Activated B cell treated with CpG ODN at 0.5 μM for 24 hours (primary cell): ENCODE data around the gene COL25A1. TPM values are rescaled to one million over a fixed set of nuclear protein-coding genes. Genes with fewer than 3 reads are reported as not detected.

ENCODE experiments used
- ATAC-seq: fragments of 200-7000 bp; cut with Tn5 transposase; one replicate; pipeline ENCODE4 v1.10.0; 2021; ENCODE audit warnings: low read depth, mild to moderate bottlenecking, moderate library complexity
- CTCF ChIA-PET: fragments of 350-600 bp; sonication (Branson Sonifier 250); formaldehyde crosslinking; loops from one replicate; lab custom pipeline; 2021; ENCODE audit warnings: antibody characterized with exemption; lab: Charles Lee
- POLR2A ChIA-PET: fragments of 350-600 bp; sonication (Branson Sonifier 250); formaldehyde crosslinking; loops from one replicate; lab custom pipeline; 2021; ENCODE audit warnings: antibody characterized with exemption; lab: Charles Lee
- DNase-seq: peaks from one replicate; pipeline ENCODE4 v3.0.0; 2022
- H3K27ac Mint-ChIP-seq: one replicate; pipeline ENCODE4 v1.8.0; 2020; ENCODE audit warnings: mixed read lengths
- H3K27me3 Mint-ChIP-seq: one replicate; pipeline ENCODE4 v1.8.0; 2021; ENCODE audit warnings: mixed read lengths
- H3K36me3 Mint-ChIP-seq: one replicate; pipeline ENCODE4 v1.8.0; 2021; ENCODE audit warnings: low read depth, mixed read lengths
- H3K4me1 Mint-ChIP-seq: one replicate; pipeline ENCODE4 v1.8.0; 2021; ENCODE audit warnings: mixed read lengths
- H3K4me3 Mint-ChIP-seq: one replicate; pipeline ENCODE4 v1.8.0; 2020; ENCODE audit warnings: mild to moderate bottlenecking, mixed read lengths
- H3K9me3 Mint-ChIP-seq: one replicate; pipeline ENCODE4 v1.8.0; 2020; ENCODE audit warnings: mixed read lengths
- intact Hi-C: fragments of 100-400 bp; cut with micrococcal nuclease; formaldehyde crosslinking; loops from one replicate; pipeline ENCODE4 v1.15.1; 2024
- total RNA-seq: library from RNA; stranded (reverse); gene quantifications from 2 replicates; pipeline ENCODE4 v1.2.3, GENCODE V29; 2022
- TF ChIP-seq, protein P1 (sequence below): fragments of 200-600 bp; IDR thresholded peaks from one replicate; pipeline ENCODE4 v1.8.0; 2022; ENCODE audit warnings: antibody characterized with exemption, mild to moderate bottlenecking

Gene COL25A1
- total RNA-seq, 1 donor from 2014 or later = not detected

DNA sequence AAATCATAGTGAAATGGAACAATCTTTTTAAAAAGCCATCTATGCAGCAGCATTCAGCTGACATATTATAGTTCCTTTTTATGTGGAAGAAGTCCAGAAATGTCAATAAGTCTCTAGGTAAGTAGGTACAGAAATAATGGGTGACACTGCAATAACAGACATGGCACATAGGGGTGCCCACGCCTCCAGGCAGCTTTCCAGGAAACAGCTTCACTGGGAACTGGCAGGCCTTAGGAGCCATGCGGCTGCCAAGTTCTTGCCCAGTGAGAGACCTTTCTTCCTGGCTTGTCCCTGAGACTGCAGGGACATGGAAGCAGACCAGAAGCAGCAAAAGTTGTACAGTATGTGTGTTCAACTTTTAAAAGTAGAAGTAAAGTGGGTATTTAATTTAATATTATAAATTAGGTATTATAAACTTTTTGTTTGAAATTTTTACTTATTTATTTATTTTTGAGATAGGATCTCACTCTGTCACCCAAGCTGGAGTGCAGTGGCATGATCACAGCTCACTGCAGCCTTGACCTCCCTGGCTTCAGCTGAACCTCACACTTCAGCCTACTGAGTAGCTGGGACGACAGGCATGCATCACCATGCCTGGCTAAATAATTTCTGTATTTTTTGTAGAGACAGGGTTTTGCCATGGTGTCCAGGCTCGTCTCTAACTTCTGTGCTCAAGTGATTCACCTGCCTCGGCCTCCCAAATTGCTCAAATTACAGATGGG, 527.5 kb downstream of the COL25A1 start:
- H3K27ac Mint-ChIP-seq = no peak overlapping the region
- ChIA-PET CTCF (no interaction called here), POLR2A (no interaction called here)
- DNase-seq (no peak), ATAC-seq (no peak)
- TF ChIP-seq, protein P1, sequence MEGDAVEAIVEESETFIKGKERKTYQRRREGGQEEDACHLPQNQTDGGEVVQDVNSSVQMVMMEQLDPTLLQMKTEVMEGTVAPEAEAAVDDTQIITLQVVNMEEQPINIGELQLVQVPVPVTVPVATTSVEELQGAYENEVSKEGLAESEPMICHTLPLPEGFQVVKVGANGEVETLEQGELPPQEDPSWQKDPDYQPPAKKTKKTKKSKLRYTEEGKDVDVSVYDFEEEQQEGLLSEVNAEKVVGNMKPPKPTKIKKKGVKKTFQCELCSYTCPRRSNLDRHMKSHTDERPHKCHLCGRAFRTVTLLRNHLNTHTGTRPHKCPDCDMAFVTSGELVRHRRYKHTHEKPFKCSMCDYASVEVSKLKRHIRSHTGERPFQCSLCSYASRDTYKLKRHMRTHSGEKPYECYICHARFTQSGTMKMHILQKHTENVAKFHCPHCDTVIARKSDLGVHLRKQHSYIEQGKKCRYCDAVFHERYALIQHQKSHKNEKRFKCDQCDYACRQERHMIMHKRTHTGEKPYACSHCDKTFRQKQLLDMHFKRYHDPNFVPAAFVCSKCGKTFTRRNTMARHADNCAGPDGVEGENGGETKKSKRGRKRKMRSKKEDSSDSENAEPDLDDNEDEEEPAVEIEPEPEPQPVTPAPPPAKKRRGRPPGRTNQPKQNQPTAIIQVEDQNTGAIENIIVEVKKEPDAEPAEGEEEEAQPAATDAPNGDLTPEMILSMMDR = no peak
- H3K4me3 Mint-ChIP-seq = no peak overlapping the region
- no peaks in the 10 kb centered on the region for H3K4me1 Mint-ChIP-seq
- H3K36me3 Mint-ChIP-seq = no peaks in the 10 kb centered on the region
- H3K27me3 Mint-ChIP-seq = peaks cover 7% of the 10 kb centered on the region
- intact Hi-C loops = no loop called here
- no peaks in the 10 kb centered on the region for H3K9me3 Mint-ChIP-seq

DNA sequence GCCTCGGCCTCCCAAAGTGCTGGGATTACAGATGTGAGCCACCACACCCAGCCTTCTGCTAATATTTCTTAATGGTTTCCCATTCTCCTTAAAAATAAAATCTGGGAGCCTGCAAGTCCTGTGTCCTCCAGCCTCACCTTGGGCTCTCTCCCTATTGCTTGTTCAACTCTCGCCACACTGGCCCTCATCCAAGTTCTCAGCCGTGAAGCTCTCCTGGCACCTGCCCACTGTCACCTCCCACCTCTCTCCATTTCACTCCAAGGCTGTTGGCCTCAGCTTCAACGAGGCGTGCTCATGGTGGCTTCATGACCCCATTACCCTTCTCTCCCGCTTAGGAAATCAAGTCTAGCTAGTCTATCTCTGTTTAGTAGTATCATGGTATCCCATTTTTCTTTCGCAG, 530.1 kb downstream of the COL25A1 start:
- CTCF ChIA-PET = no interaction called here
- DNase-seq (no peak), ATAC-seq (no peak)
- TF ChIP-seq, protein P1 = no peak
- Mint-ChIP-seq H3K36me3 (no peaks in the 10 kb centered on the region), H3K27ac (no peak overlapping the region), H3K27me3 (peaks cover 6% of the 10 kb centered on the region), H3K4me3 (no peak overlapping the region), H3K9me3 (no peaks in the 10 kb centered on the region), H3K4me1 (no peaks in the 10 kb centered on the region)
- POLR2A ChIA-PET = no interaction called here
- intact Hi-C loops = no loop called here

DNA sequence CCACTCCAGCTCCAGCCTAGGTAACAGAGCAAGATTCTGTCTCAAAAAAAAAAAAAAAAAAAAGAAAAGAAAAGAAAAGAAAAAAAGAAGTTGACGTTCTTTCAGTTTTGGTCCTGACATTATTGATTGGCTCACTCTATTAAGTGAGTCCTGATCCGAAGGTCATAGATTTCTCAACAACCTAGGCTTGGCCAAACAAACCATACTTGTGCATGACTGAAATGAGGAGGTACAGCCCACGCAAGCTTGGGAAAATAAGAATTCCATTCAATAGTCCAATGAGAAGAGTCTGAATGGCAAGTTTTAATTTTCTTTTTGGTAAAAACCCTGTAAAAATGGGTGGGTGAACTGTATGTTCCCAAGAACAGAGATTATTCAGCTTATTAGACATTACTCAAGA, 536.4 kb downstream of the COL25A1 start:
- peaks cover 16% of the 10 kb centered on the region for H3K4me1 Mint-ChIP-seq
- no peak overlapping the region for H3K4me3 Mint-ChIP-seq
- no peaks in the 10 kb centered on the region for H3K9me3 Mint-ChIP-seq
- ATAC-seq (no peak), DNase-seq (no peak)
- H3K27me3 Mint-ChIP-seq = peaks cover 22% of the 10 kb centered on the region
- TF ChIP-seq, protein P1 = no peak
- intact Hi-C loops = no loop called here
- H3K27ac Mint-ChIP-seq = no peak overlapping the region
- POLR2A ChIA-PET = no interaction called here
- H3K36me3 Mint-ChIP-seq = no peaks in the 10 kb centered on the region
- CTCF ChIA-PET = no interaction called here

DNA sequence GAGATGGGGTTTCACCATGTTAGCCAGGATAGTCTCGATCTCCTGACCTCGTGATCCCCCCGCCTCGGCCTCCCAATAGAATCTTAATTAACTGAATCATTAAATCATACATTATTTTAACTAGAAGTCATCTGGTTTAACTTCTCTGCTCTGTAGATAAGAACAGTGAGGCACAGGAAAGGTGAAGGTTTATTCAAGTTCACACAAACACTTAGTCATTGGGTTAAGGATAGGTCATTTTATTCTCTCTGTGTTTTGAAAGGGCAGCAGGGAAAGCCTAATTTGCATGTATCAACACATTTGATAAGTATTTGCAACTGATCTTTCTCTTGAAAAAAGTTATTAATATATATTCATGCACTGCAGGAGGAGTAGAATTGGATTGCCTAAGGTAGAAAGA, 538.5 kb downstream of the COL25A1 start:
- TF ChIP-seq, protein P1 = no peak
- Mint-ChIP-seq H3K27ac (no peak overlapping the region), H3K4me3 (no peak overlapping the region), H3K36me3 (no peaks in the 10 kb centered on the region), H3K9me3 (no peaks in the 10 kb centered on the region), H3K4me1 (peaks cover 16% of the 10 kb centered on the region), H3K27me3 (peaks cover 30% of the 10 kb centered on the region)
- intact Hi-C loops = no loop called here
- no peak for DNase-seq
- ChIA-PET POLR2A (no interaction called here), CTCF (no interaction called here)
- no peak for ATAC-seq

DNA sequence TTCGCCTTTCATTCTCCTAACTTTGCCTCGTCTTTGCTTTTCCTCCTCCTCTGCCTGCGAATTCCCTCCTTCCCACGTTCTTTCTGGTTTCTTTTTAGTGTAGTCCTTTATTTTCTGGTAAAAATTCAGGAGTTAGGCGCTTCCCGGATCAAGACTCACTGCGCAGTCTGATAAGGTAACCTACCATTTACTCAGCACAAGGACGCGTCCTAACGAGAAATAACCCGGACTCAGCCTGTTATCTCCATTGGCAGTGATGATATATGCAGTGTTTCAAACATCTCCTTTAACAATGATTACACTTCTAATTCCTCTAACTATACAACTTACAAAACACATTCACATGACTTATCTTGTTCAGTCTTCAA, 539.2 kb downstream of the COL25A1 start:
- intact Hi-C loops = no loop called here
- Mint-ChIP-seq H3K9me3 (no peaks in the 10 kb centered on the region), H3K4me1 (peaks cover 16% of the 10 kb centered on the region), H3K27ac (no peak overlapping the region), H3K27me3 (peaks cover 30% of the 10 kb centered on the region), H3K4me3 (peak overlapping the region; percentile 49), H3K36me3 (no peaks in the 10 kb centered on the region)
- ChIA-PET CTCF (no interaction called here), POLR2A (no interaction called here)
- no peak for ATAC-seq
- TF ChIP-seq, protein P1 = no peak
- DNase-seq = no peak
